GM18499 (cell line): ENCODE results near the gene CLCN2.
"Not testable (repeated sequence)": the region's sequence is repeated elsewhere in the genome, so short reads cannot be mapped to it uniquely, and the experiment has no call there.

Source experiments
- ATAC-seq: cut with Tn5 transposase; IDR thresholded peaks from one replicate; pipeline ENCODE4 v1.9.1; 2021; ENCODE audit warnings: moderate number of reproducible peaks; ENCODE audit not compliant: insufficient read depth, unreplicated experiment

CLCN2 gene

GRCh38 chr3:184347321-184348056 is 13.9 kb downstream of the CLCN2 start:
- ATAC-seq, result no peak

- ATAC-seq, result no peak
Measured at GRCh38 chr3:184346480-184347190, 14.8 kb downstream of the CLCN2 start.

GRCh38 chr3:184345317-184346144 is 15.9 kb downstream of the CLCN2 start:
- ATAC-seq, result no peak

GRCh38 chr3:184344579-184345316 is 16.7 kb downstream of the CLCN2 start:
- ATAC-seq, result no peak

GRCh38 chr3:184343200-184343876 is 18.1 kb downstream of the CLCN2 start:
- no peak for ATAC-seq

GRCh38 chr3:184341925-184342324 is 19.5 kb downstream of the CLCN2 start:
- no peak for ATAC-seq

GRCh38 chr3:184339451-184340135 is 21.8 kb downstream of the CLCN2 start:
- ATAC-seq, result not testable (repeated sequence)

- ATAC-seq, result no peak
Measured at GRCh38 chr3:184339001-184339400, 22.4 kb downstream of the CLCN2 start.

- ATAC-seq, result no peak
Measured at GRCh38 chr3:184338511-184338945, 22.9 kb downstream of the CLCN2 start.

GRCh38 chr3:184337981-184338380 is 23.4 kb downstream of the CLCN2 start:
- no peak for ATAC-seq

GRCh38 chr3:184337399-184337714 is 24.0 kb downstream of the CLCN2 start, which contains the start of gene FAM131A:
Gene FAM131A, plus strand, starts transcription at chr3:184337600. Its CDS starts 31 bp downstream, at chr3:184337631.
- no peak for ATAC-seq

GRCh38 chr3:184336547-184337398 is 24.6 kb downstream of the CLCN2 start:
- ATAC-seq, result no peak

- no peak for ATAC-seq
Measured at GRCh38 chr3:184335661-184336546, 25.5 kb downstream of the CLCN2 start.

- no peak for ATAC-seq
Measured at GRCh38 chr3:184335291-184335660, 26.1 kb downstream of the CLCN2 start.

GRCh38 chr3:184334470-184335158 is 26.8 kb downstream of the CLCN2 start:
- no peak for ATAC-seq

GRCh38 chr3:184333700-184334099 is 27.7 kb downstream of the CLCN2 start:
- no peak for ATAC-seq

GRCh38 chr3:184333190-184333589 is 28.2 kb downstream of the CLCN2 start:
- ATAC-seq, result no peak
